Activated CD8-positive, alpha-beta memory T cell treated with anti-CD3 and anti-CD28 coated beads, Interleukin-2, amount 10 ng/mL, durations not matched to agents 7 days and 5 days (primary cell): Measurements from ENCODE around the gene PCNT. TPM values are rescaled to one million over a fixed set of nuclear protein-coding genes. Genes with fewer than 3 reads are reported as not detected.

Source experiments
- ATAC-seq: fragments of 150-1000 bp; cut with Tn5 transposase; one replicate; pipeline ENCODE4 v1.10.0; 2021; ENCODE audit warnings: moderate library complexity
- CTCF ChIA-PET: fragments of 350-600 bp; sonication (Branson Sonifier 250); formaldehyde crosslinking; loops from one replicate; lab custom pipeline; 2021; ENCODE audit warnings: antibody characterized with exemption; lab: Charles Lee
- DNase-seq: peaks from one replicate; pipeline ENCODE4 v3.0.0-alpha.2; 2020
- H3K27ac Mint-ChIP-seq: one replicate; pipeline ENCODE4 v1.8.0; 2021; ENCODE audit warnings: mild to moderate bottlenecking, mixed read lengths
- H3K27me3 Mint-ChIP-seq: one replicate; pipeline ENCODE4 v1.8.0; 2021; ENCODE audit warnings: mixed read lengths
- H3K36me3 Mint-ChIP-seq: one replicate; pipeline ENCODE4 v1.8.0; 2021; ENCODE audit warnings: mild to moderate bottlenecking, mixed read lengths
- H3K4me1 Mint-ChIP-seq: one replicate; pipeline ENCODE4 v1.8.0; 2021; ENCODE audit warnings: mixed read lengths
- H3K4me3 Mint-ChIP-seq: one replicate; pipeline ENCODE4 v1.8.0; 2021; ENCODE audit warnings: mild to moderate bottlenecking, moderate library complexity, mixed read lengths
- H3K9me3 Mint-ChIP-seq: one replicate; pipeline ENCODE4 v1.8.0; 2022; ENCODE audit warnings: low read depth, mixed read lengths
- total RNA-seq, 2 experiments: library from RNA; stranded (reverse); gene quantifications; one replicate each; pipeline ENCODE4 v1.2.3, GENCODE V29; 2021

Gene PCNT
- total RNA-seq: 100 to 1,000 TPM in 1 of 2 experiments, 10 to 100 TPM in 1; 89.7 to 104 TPM

GRCh38 chr21:46323710-46324389 is at the start of gene PCNT, which contains the start of gene C21orf58:
PCNT (plus strand) TSS chr21:46324156; CDS start chr21:46324229, 73 bp downstream.
C21orf58 (minus strand) TSS chr21:46323870; CDS start chr21:46322738, 1,132 bp downstream.
- CTCF ChIA-PET: interaction anchor here (1.3 to 2.1 kb wide), 3 partner anchors 94 to 180 kb away, joined by 4 to 10 read pairs (median 4); no protein-coding TSS in a partner anchor
- ATAC-seq (peak; percentile 87), DNase-seq (peak; percentile 98)
- H3K9me3 Mint-ChIP-seq: no peaks in the 10 kb centered on the region
- H3K4me1 Mint-ChIP-seq: peaks cover 32% of the 10 kb centered on the region
- peaks cover 42% of the 10 kb centered on the region for H3K36me3 Mint-ChIP-seq
- no peaks in the 10 kb centered on the region for H3K27me3 Mint-ChIP-seq
- peak within 1 kb of the TSS; percentile 95 for H3K27ac Mint-ChIP-seq
- H3K4me3 Mint-ChIP-seq: peak within 1 kb of the TSS; percentile 94

GRCh38 chr21:46274797-46275390 is 49.1 kb upstream of the PCNT start:
- Mint-ChIP-seq H3K27ac (no peak overlapping the region), H3K4me3 (no peak overlapping the region), H3K36me3 (peaks cover 43% of the 10 kb centered on the region), H3K27me3 (no peaks in the 10 kb centered on the region), H3K4me1 (no peaks in the 10 kb centered on the region), H3K9me3 (no peaks in the 10 kb centered on the region)
- CTCF ChIA-PET: interaction anchor here (0.7 to 0.9 kb wide), 3 partner anchors 51 to 387 kb away, joined by 3 read pairs; a partner anchor contains a TSS
- no peak for ATAC-seq
- no peak for DNase-seq

- peak overlapping the region; percentile 67 for H3K27ac Mint-ChIP-seq
- no peak for ATAC-seq
- peaks cover 47% of the 10 kb centered on the region for H3K4me1 Mint-ChIP-seq
- H3K36me3 Mint-ChIP-seq: peaks cover 45% of the 10 kb centered on the region
- H3K27me3 Mint-ChIP-seq: no peaks in the 10 kb centered on the region
- peak overlapping the region; percentile 56 for H3K4me3 Mint-ChIP-seq
- no peak for DNase-seq
- no peaks in the 10 kb centered on the region for H3K9me3 Mint-ChIP-seq
- CTCF ChIA-PET: interaction anchor here (1.1 to 3.5 kb wide), 6 partner anchors 56 to 315 kb away, joined by 3 to 19 read pairs (median 4); partner anchors contain the start of gene LSS
Observed at GRCh38 chr21:46284077-46284644, 39.8 kb upstream of the PCNT start.

GRCh38 chr21:46284733-46285132 is 39.2 kb upstream of the PCNT start:
- peaks cover 40% of the 10 kb centered on the region for H3K36me3 Mint-ChIP-seq
- peaks cover 49% of the 10 kb centered on the region for H3K4me1 Mint-ChIP-seq
- no peak for DNase-seq
- H3K4me3 Mint-ChIP-seq: peak overlapping the region; percentile 83
- ATAC-seq: no peak
- no peaks in the 10 kb centered on the region for H3K9me3 Mint-ChIP-seq
- no peaks in the 10 kb centered on the region for H3K27me3 Mint-ChIP-seq
- peak overlapping the region; percentile 85 for H3K27ac Mint-ChIP-seq
- CTCF ChIA-PET: interaction anchor here (0.8 to 3.5 kb wide), 7 partner anchors 42 to 315 kb away, joined by 3 to 19 read pairs (median 3); partner anchors contain the start of gene LSS

GRCh38 chr21:46285206-46285661 is 38.7 kb upstream of the PCNT start, which contains the start of gene MCM3AP:
MCM3AP (minus strand) TSS chr21:46285611; CDS start chr21:46285286, 325 bp downstream.
- no peak for ATAC-seq
- peaks cover 35% of the 10 kb centered on the region for H3K36me3 Mint-ChIP-seq
- peaks cover 51% of the 10 kb centered on the region for H3K4me1 Mint-ChIP-seq

GRCh38 chr21:46285761-46286647 is 38.0 kb upstream of the PCNT start, which contains the start of gene YBEY:
YBEY (plus strand) TSS chr21:46286342; CDS start chr21:46286914, 572 bp downstream.
- CTCF ChIA-PET: interaction anchor here (0.7 to 3.5 kb wide), 6 partner anchors 10 to 142 kb away, joined by 3 to 19 read pairs (median 4); partner anchors contain the start of gene LSS
- Mint-ChIP-seq H3K9me3 (no peaks in the 10 kb centered on the region), H3K4me1 (peaks cover 48% of the 10 kb centered on the region), H3K27me3 (no peaks in the 10 kb centered on the region), H3K27ac (peak within 1 kb of the TSS; percentile 93), H3K4me3 (peak within 1 kb of the TSS; percentile 83), H3K36me3 (peaks cover 32% of the 10 kb centered on the region)
- DNase-seq: peak; percentile 93
- ATAC-seq: peak; percentile 91

More at GRCh38 chr21:46285206-46285661, 38.7 kb upstream of the PCNT start, which contains the start of gene MCM3AP:
- Mint-ChIP-seq H3K27ac (peak within 1 kb of the TSS; percentile 93), H3K4me3 (peak within 1 kb of the TSS; percentile 83), H3K9me3 (no peaks in the 10 kb centered on the region), H3K27me3 (no peaks in the 10 kb centered on the region)
- CTCF ChIA-PET: interaction anchor here (0.8 to 3.5 kb wide), 7 partner anchors 9 to 316 kb away, joined by 3 to 19 read pairs (median 3); partner anchors contain the start of gene LSS
- DNase-seq: no peak

- peaks cover 33% of the 10 kb centered on the region for H3K36me3 Mint-ChIP-seq
- H3K27ac Mint-ChIP-seq: peak overlapping the region; percentile 93
- peaks cover 48% of the 10 kb centered on the region for H3K4me1 Mint-ChIP-seq
- H3K9me3 Mint-ChIP-seq: no peaks in the 10 kb centered on the region
- ATAC-seq (peak; percentile 16), DNase-seq (no peak)
- H3K27me3 Mint-ChIP-seq: no peaks in the 10 kb centered on the region
- peak overlapping the region; percentile 83 for H3K4me3 Mint-ChIP-seq
- CTCF ChIA-PET: no interaction called here
Observed at GRCh38 chr21:46286648-46287002, 37.3 kb upstream of the PCNT start.

GRCh38 chr21:46287541-46287940 is 36.4 kb upstream of the PCNT start:
- H3K27me3 Mint-ChIP-seq: no peaks in the 10 kb centered on the region
- H3K27ac Mint-ChIP-seq: no peak overlapping the region
- DNase-seq: no peak
- H3K9me3 Mint-ChIP-seq: no peaks in the 10 kb centered on the region
- CTCF ChIA-PET: no interaction called here
- peaks cover 38% of the 10 kb centered on the region for H3K36me3 Mint-ChIP-seq
- peaks cover 43% of the 10 kb centered on the region for H3K4me1 Mint-ChIP-seq
- H3K4me3 Mint-ChIP-seq: no peak overlapping the region
- no peak for ATAC-seq

GRCh38 chr21:46289655-46290179 is 34.2 kb upstream of the PCNT start:
- Mint-ChIP-seq H3K27me3 (no peaks in the 10 kb centered on the region), H3K4me1 (peaks cover 27% of the 10 kb centered on the region), H3K9me3 (no peaks in the 10 kb centered on the region), H3K27ac (no peak overlapping the region), H3K36me3 (peaks cover 25% of the 10 kb centered on the region), H3K4me3 (no peak overlapping the region)
- no peak for ATAC-seq
- CTCF ChIA-PET: no interaction called here
- DNase-seq: no peak

- CTCF ChIA-PET: interaction anchor here (1.3 kb wide), 1 partner anchor 62 kb away, joined by 3 read pairs; the partner anchor contains the start of gene LSS
- H3K9me3 Mint-ChIP-seq: no peaks in the 10 kb centered on the region
- no peak for ATAC-seq
- H3K27me3 Mint-ChIP-seq: no peaks in the 10 kb centered on the region
- no peak overlapping the region for H3K4me3 Mint-ChIP-seq
- H3K36me3 Mint-ChIP-seq: peaks cover 18% of the 10 kb centered on the region
- peaks cover 29% of the 10 kb centered on the region for H3K4me1 Mint-ChIP-seq
- no peak for DNase-seq
- no peak overlapping the region for H3K27ac Mint-ChIP-seq
Observed at GRCh38 chr21:46291561-46291960, 32.4 kb upstream of the PCNT start.

- peaks cover 23% of the 10 kb centered on the region for H3K36me3 Mint-ChIP-seq
- no peak overlapping the region for H3K4me3 Mint-ChIP-seq
- no peak for DNase-seq
- peak overlapping the region; percentile 40 for H3K27ac Mint-ChIP-seq
- CTCF ChIA-PET: no interaction called here
- no peaks in the 10 kb centered on the region for H3K27me3 Mint-ChIP-seq
- ATAC-seq: no peak
- H3K4me1 Mint-ChIP-seq: peaks cover 23% of the 10 kb centered on the region
- H3K9me3 Mint-ChIP-seq: no peaks in the 10 kb centered on the region
Observed at GRCh38 chr21:46294647-46295176, 29.2 kb upstream of the PCNT start.
